Measurements from ENCODE around the gene LPP. TPM values are rescaled to one million over a fixed set of nuclear protein-coding genes. Genes with fewer than 3 reads are reported as not detected.

Gene LPP
- total RNA-seq, 1 experiment from 2014 or later: 120 TPM

- POLR2A ChIA-PET: no interaction called here
- DNase-seq: no peak
- H3K27me3 Mint-ChIP-seq (ENCODE audit: insufficient read depth, unreplicated experiment): no peaks in the 10 kb centered on the region
- H3K27me3 ChIP-seq (replicated peaks; ENCODE audit: control insufficient read depth, insufficient read depth, low read length): no peaks in the 10 kb centered on the region
- no peak overlapping the region for H3K4me3 ChIP-seq (ENCODE audit: low read depth, low read length)
- no peak for TF ChIP-seq CTCF (IDR thresholded peaks at IDR 0.05; ENCODE audit: insufficient read depth in 1 of 2, low read depth in 1 of 2, low read length in 1 of 2, severe bottlenecking in 1 of 2, unreplicated experiment in 1 of 2)
- H3K9me3 Mint-ChIP-seq (ENCODE audit: unreplicated experiment): no peaks in the 10 kb centered on the region
- BruUV-seq (replicated peaks): no TSS peak
- H3K36me3 Mint-ChIP-seq (ENCODE audit: insufficient read depth, unreplicated experiment): peaks cover 25% of the 10 kb centered on the region
- H3K4me1 ChIP-seq: no peaks in the 10 kb centered on the region
- no peak overlapping the region for H3K27ac Mint-ChIP-seq (ENCODE audit: unreplicated experiment)
- H3K4me3 Mint-ChIP-seq (ENCODE audit: unreplicated experiment): no peak overlapping the region
- CTCF ChIA-PET: no interaction called here
- H3K4me1 Mint-ChIP-seq (ENCODE audit: low read depth, unreplicated experiment): no peaks in the 10 kb centered on the region
- intact Hi-C loops (cut with micrococcal nuclease; ENCODE audit: unreplicated experiment): no loop called here
- no peaks in the 10 kb centered on the region for H3K9me3 ChIP-seq
- H3K36me3 ChIP-seq (ENCODE audit: control insufficient read depth, insufficient read depth, low read length): no peaks in the 10 kb centered on the region; the same call in 1 of the 2 replicates
These were observed 254.9 kb downstream of the LPP start for GRCh38 chr3:188408831-188409230.

GRCh38 chr3:188411750-188412149 is 257.8 kb downstream of the LPP start:
- intact Hi-C loops (cut with micrococcal nuclease; ENCODE audit: unreplicated experiment): no loop called here
- no peak overlapping the region for H3K27ac Mint-ChIP-seq (ENCODE audit: unreplicated experiment)
- Histone ChIP-seq H3K4me1 (no peaks in the 10 kb centered on the region), H3K9me3 (no peaks in the 10 kb centered on the region), H3K4me3 (ENCODE audit: low read depth, low read length) (no peak overlapping the region), H3K36me3 (ENCODE audit: control insufficient read depth, insufficient read depth, low read length) (no peaks in the 10 kb centered on the region; the same call in 1 of the 2 replicates), H3K27me3 (replicated peaks; ENCODE audit: control insufficient read depth, insufficient read depth, low read length) (no peaks in the 10 kb centered on the region)
- no TSS peak for BruUV-seq (replicated peaks)
- no peaks in the 10 kb centered on the region for H3K9me3 Mint-ChIP-seq (ENCODE audit: unreplicated experiment)
- H3K4me3 Mint-ChIP-seq (ENCODE audit: unreplicated experiment): no peak overlapping the region
- no peaks in the 10 kb centered on the region for H3K27me3 Mint-ChIP-seq (ENCODE audit: insufficient read depth, unreplicated experiment)
- POLR2A ChIA-PET: no interaction called here
- no peaks in the 10 kb centered on the region for H3K4me1 Mint-ChIP-seq (ENCODE audit: low read depth, unreplicated experiment)
- CTCF ChIA-PET: no interaction called here
- peaks cover 15% of the 10 kb centered on the region for H3K36me3 Mint-ChIP-seq (ENCODE audit: insufficient read depth, unreplicated experiment)
- TF ChIP-seq CTCF (IDR thresholded peaks at IDR 0.05; ENCODE audit: insufficient read depth in 1 of 2, low read depth in 1 of 2, low read length in 1 of 2, severe bottlenecking in 1 of 2, unreplicated experiment in 1 of 2): no peak
- DNase-seq: no peak

- ChIA-PET POLR2A (no interaction called here), CTCF (no interaction called here)
These were observed 261.2 kb downstream of the LPP start for GRCh38 chr3:188415196-188415595.

More at GRCh38 chr3:188415196-188415595, 261.2 kb downstream of the LPP start:
- Histone ChIP-seq H3K27me3 (replicated peaks; ENCODE audit: control insufficient read depth, insufficient read depth, low read length) (no peaks in the 10 kb centered on the region), H3K4me3 (ENCODE audit: low read depth, low read length) (no peak overlapping the region), H3K9me3 (no peaks in the 10 kb centered on the region), H3K4me1 (no peaks in the 10 kb centered on the region), H3K36me3 (ENCODE audit: control insufficient read depth, insufficient read depth, low read length) (no peaks in the 10 kb centered on the region)
- Mint-ChIP-seq H3K9me3 (ENCODE audit: unreplicated experiment) (no peaks in the 10 kb centered on the region), H3K4me1 (ENCODE audit: low read depth, unreplicated experiment) (no peaks in the 10 kb centered on the region), H3K4me3 (ENCODE audit: unreplicated experiment) (no peak overlapping the region), H3K27me3 (ENCODE audit: insufficient read depth, unreplicated experiment) (no peaks in the 10 kb centered on the region), H3K36me3 (ENCODE audit: insufficient read depth, unreplicated experiment) (peaks cover 6% of the 10 kb centered on the region), H3K27ac (ENCODE audit: unreplicated experiment) (no peak overlapping the region)
- intact Hi-C loops (cut with micrococcal nuclease; ENCODE audit: unreplicated experiment): no loop called here
- no peak for DNase-seq
- BruUV-seq (replicated peaks): no TSS peak
- no peak for TF ChIP-seq CTCF (IDR thresholded peaks at IDR 0.05; ENCODE audit: insufficient read depth in 1 of 2, low read depth in 1 of 2, low read length in 1 of 2, severe bottlenecking in 1 of 2, unreplicated experiment in 1 of 2)

Data from Caco-2 (cell line).